HG02840 (cell line): ENCODE data around the gene WRAP73.
A peak's percentile ranks its signal among the peaks of the same experiment; 100 is the strongest.

Source experiments
- ATAC-seq: cut with Tn5 transposase; IDR thresholded peaks from one replicate; pipeline ENCODE4 v1.9.1; 2021; ENCODE audit warnings: mild to moderate bottlenecking, moderate library complexity, moderate number of reproducible peaks; ENCODE audit not compliant: unreplicated experiment, low FRiP score

The WRAP73 gene

DNA sequence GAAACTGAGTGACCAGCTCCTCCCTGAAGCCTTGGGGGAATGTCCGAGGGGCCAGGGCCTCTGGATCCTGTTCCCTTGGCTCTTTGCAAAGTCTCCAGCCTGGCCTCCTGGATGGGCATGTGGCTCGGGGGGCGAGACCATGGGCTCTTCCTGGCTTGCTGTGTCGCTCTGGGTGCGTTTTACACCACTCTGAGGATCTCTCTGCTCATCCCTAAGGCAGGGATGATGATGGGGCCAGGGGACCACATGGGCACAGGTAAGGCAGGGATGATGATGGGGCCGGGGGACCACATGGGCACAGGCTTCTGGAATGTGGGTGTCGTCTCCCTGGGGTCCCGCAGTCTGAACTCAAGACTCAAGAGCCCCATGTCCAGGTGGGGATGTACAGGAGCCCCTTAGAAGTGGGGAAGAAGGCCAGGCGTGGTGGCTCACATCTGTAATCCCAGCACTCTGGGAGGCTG is 20.1 kb upstream of the WRAP73 start:
- no peak for ATAC-seq

DNA sequence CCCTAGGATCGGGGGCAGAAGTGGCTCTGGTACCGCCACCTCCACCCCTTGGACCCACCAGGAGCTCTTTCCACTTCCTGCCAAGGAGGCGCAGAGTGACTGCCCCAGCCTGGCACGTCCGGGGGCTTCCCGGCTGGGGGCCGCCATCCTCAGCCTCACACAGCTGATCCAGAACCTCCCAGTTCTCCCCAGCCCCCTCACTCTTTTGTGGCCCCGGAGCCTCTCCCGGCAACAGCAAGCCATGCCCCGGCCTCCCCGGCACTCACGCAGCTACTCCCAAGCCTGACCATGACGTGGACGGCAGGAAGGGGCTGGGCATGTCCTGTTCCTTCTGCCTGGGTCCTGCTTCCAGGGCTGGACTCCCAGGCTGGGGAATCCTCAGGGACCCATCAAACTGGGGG is 19.5 kb upstream of the WRAP73 start:
- ATAC-seq = no peak

DNA sequence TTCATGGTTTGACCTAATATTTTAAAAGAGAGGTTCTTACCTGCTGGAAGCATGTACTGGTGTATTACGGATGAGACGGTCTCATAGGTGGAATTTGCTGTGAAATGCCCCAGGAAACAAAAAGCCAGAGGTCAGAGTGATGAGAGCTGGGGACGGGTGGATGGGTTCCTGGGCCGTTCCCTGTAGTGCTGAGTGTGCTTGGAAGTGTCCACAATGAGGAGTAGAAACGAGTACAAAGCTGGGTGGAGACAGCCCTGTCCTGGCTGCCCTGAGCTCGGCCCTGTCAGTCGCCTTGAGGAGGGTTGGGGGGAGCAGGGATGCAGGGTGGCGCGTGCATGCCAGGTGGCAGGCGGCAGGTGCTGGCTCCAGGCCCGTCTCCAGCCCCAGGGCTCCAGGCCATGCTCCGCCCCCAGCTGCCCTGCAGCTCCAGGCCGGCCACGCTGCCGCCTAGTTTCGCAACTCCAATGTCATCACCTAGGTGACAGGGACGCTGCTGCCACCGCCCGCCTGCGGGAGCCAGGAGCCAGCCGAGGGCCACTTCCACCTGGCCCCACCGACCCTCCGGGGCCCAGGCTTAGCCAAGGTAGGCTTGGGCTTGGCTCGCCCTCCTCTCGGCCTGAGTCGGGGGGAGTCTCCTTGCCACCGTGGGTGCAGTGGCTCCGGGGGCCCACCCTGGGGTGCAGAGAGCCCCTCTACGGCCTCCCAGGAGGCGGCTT is 18.8 kb upstream of the WRAP73 start:
- ATAC-seq = no peak

DNA sequence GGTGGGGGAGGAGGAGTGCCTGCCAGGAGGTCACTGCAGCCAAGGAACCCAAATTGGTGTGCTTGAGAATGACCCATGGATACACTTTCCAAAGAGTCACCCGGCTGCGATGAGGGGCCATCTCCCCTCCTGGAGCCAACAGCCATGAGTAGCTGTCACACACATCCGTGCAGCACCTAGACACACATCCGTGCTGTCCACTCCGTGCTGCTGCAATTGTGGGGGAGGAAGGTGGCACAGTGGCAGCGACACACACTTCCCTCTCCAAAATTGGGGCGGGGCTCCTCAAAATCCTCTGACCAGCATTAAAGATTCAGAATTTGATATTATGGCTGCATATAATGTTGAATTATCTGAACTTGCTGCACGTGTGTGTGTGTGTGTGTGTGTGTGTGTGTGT is 18.2 kb upstream of the WRAP73 start:
- ATAC-seq = no peak

DNA sequence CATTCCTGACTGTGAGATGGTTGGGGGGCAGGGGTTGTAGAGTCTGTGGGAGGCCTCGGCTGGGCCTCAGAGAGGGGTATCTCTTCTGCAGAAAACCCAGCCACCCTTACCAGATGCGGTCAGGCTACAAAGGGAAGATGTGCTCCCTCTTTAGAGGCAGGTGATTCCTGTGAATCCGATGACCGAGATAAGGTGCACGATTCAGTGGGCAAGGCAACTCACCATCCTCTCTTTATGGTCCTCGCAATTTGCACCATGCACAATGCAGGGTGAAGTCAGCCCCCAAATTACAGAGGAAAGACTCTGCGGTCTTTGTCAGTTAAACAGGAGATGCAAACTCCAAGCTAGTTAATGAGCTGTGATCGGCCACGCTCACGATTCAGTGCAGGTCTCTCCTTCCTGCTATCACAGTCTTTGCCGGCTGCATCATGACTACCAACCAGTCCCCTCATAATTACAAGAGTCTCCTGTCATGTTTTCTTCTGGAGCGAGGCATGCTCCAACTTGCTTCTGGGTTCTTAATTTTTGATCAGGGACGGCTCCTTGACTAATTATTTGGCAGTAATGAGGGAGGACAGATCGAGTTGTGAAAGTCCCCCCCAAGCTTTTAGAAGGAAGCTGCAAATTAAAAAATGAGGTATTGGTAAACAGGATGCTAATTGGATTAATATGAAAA is 14.9 kb upstream of the WRAP73 start:
- no peak for ATAC-seq

DNA sequence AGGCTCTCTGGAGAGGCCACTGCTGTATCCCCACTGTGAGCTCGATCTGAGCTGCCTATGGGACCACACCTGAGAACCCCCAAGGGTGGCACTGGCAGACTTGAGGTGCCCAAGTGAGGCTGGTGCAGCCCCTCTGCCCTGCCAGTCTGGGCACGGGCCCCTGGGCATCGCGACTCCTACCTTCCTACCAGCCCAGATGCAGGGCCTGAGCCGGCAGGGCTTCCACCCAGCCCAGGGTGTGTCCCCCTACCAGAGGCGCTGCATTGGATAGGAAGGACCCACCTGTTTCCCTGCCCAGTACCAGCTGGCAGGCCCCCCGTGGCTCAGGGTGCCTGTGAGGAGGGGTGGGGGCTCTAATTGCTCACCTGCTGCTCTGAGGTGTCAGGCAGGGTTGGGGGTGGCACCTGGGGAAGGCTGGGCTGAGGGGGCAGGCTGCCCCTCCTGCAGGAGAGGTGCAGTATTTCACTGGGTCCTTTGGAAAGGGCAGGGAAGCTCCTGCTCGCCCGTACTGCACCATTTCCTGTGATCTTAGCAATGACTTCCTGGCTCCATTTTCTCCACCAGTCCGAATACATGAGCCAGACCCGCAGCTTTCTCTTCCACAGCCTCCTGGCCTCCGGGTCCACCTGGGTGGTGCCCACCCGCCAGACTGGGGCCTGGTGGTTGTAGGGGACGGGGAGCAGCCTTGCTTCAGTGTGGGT is 14.2 kb upstream of the WRAP73 start:
- no peak for ATAC-seq

DNA sequence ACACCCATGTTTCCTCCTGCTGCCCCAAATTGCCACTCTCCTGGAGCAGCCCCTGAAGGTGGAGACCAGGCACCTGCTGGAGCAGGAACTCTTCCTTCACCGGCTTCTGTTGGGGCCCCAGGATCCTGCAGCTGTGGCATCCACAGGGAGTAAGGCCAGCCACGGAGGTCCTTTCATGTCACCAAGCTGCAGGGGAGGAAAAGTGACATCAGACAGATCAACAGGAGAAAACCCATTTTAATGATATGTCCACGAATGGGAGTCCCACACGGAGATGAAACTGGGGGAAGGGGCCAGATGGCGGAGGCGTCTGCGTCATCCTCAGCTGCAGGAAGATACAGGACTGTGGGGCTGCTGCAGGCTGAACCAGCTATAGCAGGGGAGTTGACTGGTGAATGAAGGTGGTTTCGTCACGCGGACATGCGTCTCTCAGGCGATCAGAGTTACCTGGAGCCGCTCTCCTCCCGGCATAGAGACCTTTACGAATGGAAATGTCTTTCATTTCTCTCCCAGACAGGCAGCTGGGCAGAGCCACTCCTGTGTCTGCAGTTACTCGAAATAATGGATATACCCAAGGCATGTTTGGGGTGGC is 12.3 kb upstream of the WRAP73 start:
- no peak for ATAC-seq

DNA sequence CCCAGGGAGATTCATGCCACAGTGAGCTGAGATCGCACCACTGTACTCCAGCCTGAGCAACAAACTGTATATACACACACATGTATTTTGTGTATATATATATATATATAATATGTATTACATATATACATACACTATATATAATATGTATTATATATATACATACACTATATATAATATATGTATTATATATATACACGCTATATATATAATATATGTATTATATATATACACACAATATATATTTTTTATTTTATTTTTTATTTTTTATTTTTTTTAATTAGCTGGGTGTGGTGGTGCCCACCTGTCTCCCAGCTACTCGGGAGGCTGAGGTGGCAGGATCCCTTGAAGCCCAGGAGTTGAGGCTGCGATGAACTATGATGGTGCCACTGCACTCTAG is 11.7 kb upstream of the WRAP73 start:
- no peak for ATAC-seq

DNA sequence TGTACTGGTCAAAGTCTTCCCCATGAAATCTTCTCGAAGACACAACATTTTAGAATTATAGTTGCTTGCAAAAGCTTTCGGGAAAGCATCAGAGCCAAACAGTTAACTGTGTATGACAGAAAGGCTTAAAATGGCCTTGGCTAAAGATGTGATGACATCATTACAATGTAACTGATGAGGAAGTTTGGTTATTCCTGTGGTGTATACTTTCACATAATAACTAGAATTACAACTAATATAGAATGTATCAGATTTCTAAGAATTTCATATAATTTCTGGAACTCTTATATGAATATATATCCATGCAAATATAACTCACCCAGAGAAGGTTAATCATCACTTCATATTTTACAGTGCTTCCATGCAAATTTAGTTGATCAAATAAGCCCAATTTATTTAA is 10.8 kb upstream of the WRAP73 start:
- ATAC-seq = no peak

DNA sequence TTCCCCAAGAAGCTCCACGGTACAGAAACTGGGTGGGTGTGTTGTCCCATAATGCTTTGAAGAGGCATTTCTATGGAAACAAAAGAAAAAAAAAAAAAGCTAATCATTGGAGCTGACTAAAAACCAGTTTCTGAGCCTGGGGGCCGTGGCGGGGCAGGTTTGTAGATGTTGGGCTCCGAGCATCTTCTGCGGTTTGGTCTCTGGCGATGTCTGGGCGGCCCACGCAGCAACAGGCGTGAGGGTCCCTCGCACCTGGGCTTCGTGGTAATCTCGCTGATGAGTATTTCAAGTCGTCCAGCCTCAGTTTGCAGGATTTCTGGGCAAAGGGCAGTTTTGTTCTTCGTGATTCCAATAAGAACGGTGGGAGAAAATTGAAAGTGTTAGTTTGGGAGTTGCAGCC is 9.2 kb upstream of the WRAP73 start:
- ATAC-seq = no peak

DNA sequence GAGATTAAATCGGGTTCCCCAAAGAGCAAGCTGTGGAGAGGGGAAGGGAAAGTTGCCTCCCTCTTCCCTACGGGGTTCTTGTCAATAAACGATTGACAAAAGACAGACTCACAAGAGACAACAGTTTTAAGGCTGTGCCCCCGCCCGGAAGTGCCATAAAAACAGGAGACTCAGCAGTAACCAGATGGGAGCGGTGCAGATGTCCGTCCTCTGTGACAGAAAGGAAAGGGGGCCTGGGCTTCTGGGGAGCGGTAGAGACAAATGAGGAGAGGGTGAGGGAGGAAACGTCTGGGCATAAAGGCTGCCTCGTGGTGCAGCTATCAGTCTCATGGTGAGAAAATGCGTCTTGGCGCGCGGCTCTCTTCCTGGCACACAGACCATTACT is 8.3 kb upstream of the WRAP73 start:
- ATAC-seq = no peak

DNA sequence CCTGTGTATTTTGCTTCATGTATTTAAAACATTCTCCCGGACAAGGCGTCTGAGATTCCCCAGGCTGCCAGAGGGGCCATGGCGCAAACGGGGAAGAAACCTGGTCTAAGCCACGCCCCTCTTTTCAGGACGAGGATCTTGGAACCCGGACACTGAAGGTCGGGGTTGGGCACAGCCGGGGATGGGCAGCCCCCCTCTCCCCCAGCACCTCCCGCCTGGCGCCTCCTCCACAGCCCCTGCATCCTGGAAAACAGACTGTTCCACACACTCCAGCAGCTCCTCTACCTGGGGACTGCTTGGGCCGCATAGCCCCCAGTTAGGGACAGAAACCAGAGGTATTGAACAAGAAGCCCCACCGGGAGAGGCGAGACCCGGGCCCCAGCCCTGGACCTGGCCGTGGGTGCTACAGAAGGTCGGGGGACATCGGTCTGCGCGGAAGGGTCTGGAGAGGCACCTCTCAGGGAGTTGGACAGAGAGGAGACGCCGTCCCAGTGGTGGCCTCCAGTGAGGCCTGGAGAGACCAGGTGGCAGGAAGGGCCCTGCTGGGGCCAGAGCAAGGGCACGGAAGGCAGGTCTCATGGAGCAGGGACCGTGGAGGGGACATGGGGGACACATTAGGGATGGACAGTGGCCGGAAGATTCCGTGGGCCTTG is 7.8 kb upstream of the WRAP73 start:
- ATAC-seq = no peak

DNA sequence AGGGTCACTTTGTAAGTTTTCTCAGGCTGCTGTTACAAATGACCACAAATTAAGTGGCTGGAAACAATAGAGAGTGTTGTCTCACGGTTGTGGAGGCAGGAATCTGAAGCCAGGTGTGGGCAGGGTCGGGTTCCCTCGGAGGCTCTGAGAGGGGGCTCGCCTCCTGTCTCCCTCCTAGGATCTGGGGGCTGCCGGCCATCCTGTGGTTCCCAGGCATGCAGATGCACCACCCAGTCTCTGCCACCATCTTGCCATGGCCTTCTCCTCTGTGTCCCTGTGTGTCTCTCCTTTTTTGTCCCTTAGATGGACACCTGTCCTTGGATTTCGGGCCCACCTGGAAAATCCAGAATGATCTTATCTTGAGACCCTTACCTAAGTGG is 7.2 kb upstream of the WRAP73 start:
- peak; percentile 12 for ATAC-seq

DNA sequence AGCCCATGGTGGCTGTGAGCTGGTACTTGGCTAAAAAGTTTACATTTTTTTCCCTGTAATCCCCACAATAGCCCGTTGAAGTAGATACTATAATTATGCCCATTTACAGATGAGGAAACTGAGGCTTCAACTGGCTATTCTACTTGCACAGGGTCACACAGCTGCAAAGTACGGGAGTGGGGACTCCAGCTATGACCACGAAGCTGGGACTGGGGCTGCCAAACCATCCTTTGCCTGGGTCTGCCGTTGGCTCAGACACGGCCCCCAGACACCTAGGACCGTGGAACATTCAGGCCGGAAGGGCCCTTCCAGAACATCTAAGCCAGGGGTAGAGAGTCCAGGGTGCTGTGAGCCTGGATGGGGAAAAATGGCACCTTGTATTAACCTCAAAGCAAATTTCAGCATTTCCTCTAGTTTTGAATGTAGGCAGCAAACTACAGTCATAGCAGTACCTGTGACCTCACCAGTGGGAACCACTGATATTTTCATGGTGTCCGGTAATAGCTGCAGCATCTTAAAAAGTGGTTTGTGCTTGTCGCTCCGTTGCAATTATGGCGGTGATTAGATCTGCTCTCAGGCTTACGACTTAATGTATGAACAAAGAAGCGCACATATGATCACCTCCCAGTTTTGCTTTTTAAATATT is 6.7 kb upstream of the WRAP73 start:
- ATAC-seq = peak; percentile 45

DNA sequence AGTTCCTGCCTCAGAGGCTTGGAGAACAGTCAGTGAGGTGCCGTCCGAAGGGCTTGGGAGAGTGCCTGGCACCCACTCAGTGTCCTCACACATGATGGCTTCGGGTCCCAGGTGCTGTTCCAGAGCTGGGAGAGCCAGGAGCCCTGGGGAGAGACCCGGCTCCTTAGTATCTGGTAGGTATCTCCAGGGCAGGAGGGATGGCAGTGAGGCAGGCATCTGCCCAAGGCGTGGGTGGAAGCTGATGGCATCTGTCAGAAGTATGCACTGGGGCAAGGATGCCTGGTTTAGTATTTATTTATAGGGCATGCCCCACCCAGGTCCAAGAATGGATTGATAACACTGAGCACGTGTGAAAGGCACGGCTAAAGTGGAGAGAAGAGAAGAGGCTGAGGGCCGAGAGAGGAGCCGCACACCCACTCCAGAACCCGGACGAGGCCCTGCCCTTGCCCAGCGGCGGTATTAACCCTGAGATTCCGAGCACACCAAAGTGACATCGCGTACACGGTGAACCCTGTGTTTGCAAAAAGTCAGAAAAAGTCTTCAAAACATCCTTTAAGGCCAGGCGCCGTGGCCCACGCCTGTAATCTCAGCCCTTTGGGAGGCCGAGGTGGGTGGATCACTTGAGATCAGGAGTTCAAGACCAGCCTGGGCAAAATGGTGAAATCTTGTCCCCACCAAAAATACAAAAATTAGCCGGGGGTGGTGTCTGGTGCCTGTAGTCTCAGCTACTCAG is 4.8 kb upstream of the WRAP73 start:
- ATAC-seq = no peak

DNA sequence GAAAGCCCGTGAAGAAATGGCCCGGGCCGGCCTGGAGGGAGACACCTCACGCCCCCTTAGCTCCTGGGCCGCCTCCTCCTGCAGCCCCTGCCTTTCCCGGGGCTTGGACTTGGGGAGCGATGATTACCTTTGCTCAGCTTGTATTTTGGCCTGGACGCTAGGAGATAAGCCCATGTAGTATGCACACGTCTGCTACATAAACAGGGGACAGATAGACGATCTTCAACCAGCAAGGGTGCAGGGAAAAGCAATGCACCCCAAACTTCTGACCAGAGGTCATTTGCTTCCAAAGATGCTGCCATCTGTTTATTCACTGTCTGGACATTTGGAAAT is 3.3 kb upstream of the WRAP73 start:
- no peak for ATAC-seq

DNA sequence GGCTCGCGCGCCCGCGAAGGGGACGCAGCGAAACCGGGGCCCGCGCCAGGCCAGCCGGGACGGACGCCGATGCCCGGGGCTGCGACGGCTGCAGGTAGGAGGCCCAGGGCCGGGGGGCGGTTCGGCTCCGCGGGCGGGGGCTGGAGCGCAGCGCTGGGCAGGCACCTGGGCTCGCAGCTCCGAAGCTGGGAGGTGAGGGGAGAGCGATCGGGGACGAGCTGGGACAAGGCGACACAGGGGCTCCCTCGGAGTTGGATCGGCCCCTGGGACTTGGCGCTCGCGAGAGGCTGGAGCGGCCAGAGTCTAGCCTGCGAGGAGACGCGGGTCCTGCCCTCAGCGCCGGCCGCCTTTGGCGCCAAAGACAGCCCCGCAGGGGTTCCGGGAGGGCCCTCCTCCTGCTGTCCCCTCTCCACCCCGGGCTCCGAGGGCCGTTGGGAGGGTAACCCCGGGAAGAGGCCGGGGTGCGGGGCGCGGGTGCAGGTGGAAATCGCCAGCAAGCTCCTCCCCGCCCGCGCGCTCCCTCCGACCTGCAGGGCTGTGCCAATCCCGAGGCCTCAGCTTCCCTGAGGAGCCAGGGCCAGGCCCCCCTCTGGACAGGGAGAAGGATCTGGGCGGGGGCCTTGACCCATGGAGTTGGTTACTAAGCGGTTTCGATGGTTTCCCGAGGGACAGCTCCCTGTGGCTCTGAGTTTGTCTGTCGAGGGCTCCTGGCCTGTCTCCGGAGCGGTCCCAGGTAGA is 2.8 kb upstream of the WRAP73 start:
- ATAC-seq = no peak

DNA sequence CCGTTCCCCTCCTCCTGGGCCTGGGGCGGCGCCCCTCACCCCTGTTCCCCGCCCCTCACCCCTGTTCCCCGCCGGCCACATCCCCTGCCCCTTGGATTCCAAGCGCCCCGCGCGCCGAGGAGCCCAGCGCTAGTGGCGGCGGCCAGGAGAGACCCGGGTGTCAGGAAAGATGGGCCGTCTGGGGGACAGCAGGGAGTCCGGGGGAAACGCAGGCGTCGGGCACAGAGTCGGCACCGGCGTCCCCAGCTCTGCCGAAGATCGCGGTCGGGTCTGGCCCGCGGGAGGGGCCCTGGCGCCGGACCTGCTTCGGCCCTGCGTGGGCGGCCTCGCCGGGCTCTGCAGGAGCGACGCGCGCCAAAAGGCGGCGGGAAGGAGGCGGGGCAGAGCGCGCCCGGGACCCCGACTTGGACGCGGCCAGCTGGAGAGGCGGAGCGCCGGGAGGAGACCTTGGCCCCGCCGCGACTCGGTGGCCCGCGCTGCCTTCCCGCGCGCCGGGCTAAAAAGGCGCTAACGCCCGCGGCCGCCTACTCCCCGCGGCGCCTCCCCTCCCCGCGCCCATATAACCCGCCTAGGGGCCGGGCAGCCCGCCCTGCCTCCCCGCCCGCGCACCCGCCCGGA is 2.1 kb upstream of the WRAP73 start, which contains the start of gene TP73:
TP73 (plus strand) TSS at position 587 of the 618 bp plus-strand sequence. CDS start 29,850 bp downstream, outside the sequence.
- no peak for ATAC-seq
